WTC11 (cell line): ENCODE results near the gene C11orf54. TPM values are rescaled to one million over a fixed set of nuclear protein-coding genes. Genes with fewer than 3 reads are reported as not detected.

Experiments used
- ATAC-seq: fragments of 200-7000 bp; cut with Tn5 transposase; 2 replicates; pipeline ENCODE4 v1.10.0; 2021; ENCODE audit warnings: mild to moderate bottlenecking, moderate library complexity
- CTCF ChIA-PET: fragments of 300-600 bp; sonication (Branson Sonifier 250); formaldehyde crosslinking; loops from one replicate; lab custom pipeline; 2021; ENCODE audit warnings: antibody characterized with exemption; lab: Charles Lee
- POLR2A ChIA-PET: fragments of 350-600 bp; sonication (Branson Sonifier 250); formaldehyde crosslinking; loops from one replicate; lab custom pipeline; 2021; ENCODE audit warnings: antibody characterized with exemption; lab: Charles Lee
- DNase-seq: peaks from one replicate; pipeline ENCODE4 v3.0.0; 2021; ENCODE audit warnings: low spot score
- H3K27ac Mint-ChIP-seq: 2 replicates; pipeline ENCODE4 v1.8.0; 2021; ENCODE audit warnings: mixed read lengths
- H3K27me3 Mint-ChIP-seq: 2 replicates; pipeline ENCODE4 v1.8.0; 2021; ENCODE audit warnings: low read depth, mild to moderate bottlenecking, moderate library complexity, mixed read lengths
- H3K36me3 Mint-ChIP-seq: 2 replicates; pipeline ENCODE4 v1.8.0; 2021; ENCODE audit warnings: mixed read lengths
- H3K4me1 Mint-ChIP-seq: 2 replicates; pipeline ENCODE4 v1.8.0; 2022; ENCODE audit warnings: mixed read lengths
- H3K4me3 Mint-ChIP-seq: 2 replicates; pipeline ENCODE4 v1.8.0; 2021; ENCODE audit warnings: mild to moderate bottlenecking, moderate library complexity, mixed read lengths
- H3K9me3 Mint-ChIP-seq: 2 replicates; pipeline ENCODE4 v1.8.0; 2021; ENCODE audit warnings: mixed read lengths
- ARID4B ChIP-seq: sonication (generic); formaldehyde crosslinking; IDR thresholded peaks from 2 replicates; pipeline ENCODE4 v1.8.0; 2023; ENCODE audit warnings: missing genetic modification reagents, mild to moderate bottlenecking, borderline replicate concordance
- E2F1 ChIP-seq: sonication (generic); formaldehyde crosslinking; IDR thresholded peaks from 2 replicates; pipeline ENCODE4 v1.8.0; 2022; ENCODE audit warnings: mild to moderate bottlenecking, missing genetic modification reagents
- E2F4 ChIP-seq: sonication (generic); formaldehyde crosslinking; IDR thresholded peaks from 2 replicates; pipeline ENCODE4 v1.8.1; 2022; ENCODE audit warnings: low read depth, mild to moderate bottlenecking, moderate library complexity, missing genetic modification reagents, borderline replicate concordance
- EMX1 ChIP-seq: fragments of 250-450 bp; sonication (Bioruptor Pico); IDR thresholded peaks from 2 replicates; pipeline ENCODE4 v1.8.0; 2021; ENCODE audit warnings: mild to moderate bottlenecking
- ERG ChIP-seq: fragments of 250-450 bp; sonication (Bioruptor Pico); IDR thresholded peaks from 2 replicates; pipeline ENCODE4 v1.8.0; 2021; ENCODE audit warnings: mild to moderate bottlenecking
- FOXP1 ChIP-seq: sonication (generic); formaldehyde crosslinking; IDR thresholded peaks from 2 replicates; pipeline ENCODE4 v1.8.0; 2022; ENCODE audit warnings: missing genetic modification reagents, mild to moderate bottlenecking, moderate library complexity, borderline replicate concordance
- GABPB1 ChIP-seq: sonication (generic); formaldehyde crosslinking; IDR thresholded peaks from 2 replicates; pipeline ENCODE4 v1.8.1; 2023; ENCODE audit warnings: mild to moderate bottlenecking, missing genetic modification reagents
- GTF2I ChIP-seq: fragments of 250-450 bp; sonication (Bioruptor Pico); conservative IDR thresholded peaks from 2 replicates; pipeline ENCODE4 v1.4.0; 2021; ENCODE audit warnings: mild to moderate bottlenecking
- IRF1 ChIP-seq: sonication (generic); formaldehyde crosslinking; IDR thresholded peaks from 2 replicates; pipeline ENCODE4 v1.8.0; 2023; ENCODE audit warnings: missing genetic modification reagents
- JAZF1 ChIP-seq: fragments of 250-450 bp; sonication (Bioruptor Pico); IDR thresholded peaks from 2 replicates; pipeline ENCODE4 v1.9.0; 2021; ENCODE audit warnings: moderate library complexity, mild to moderate bottlenecking, inconsistent platforms
- JUN ChIP-seq: sonication (generic); formaldehyde crosslinking; IDR thresholded peaks from 2 replicates; pipeline ENCODE4 v1.8.0; 2023; ENCODE audit warnings: mild to moderate bottlenecking, missing genetic modification reagents
- RELA ChIP-seq: sonication (generic); formaldehyde crosslinking; IDR thresholded peaks from 2 replicates; pipeline ENCODE4 v1.8.1; 2022; ENCODE audit warnings: missing genetic modification reagents, mild to moderate bottlenecking, borderline replicate concordance
- TEAD4 ChIP-seq: sonication (generic); formaldehyde crosslinking; IDR thresholded peaks from 2 replicates; pipeline ENCODE4 v1.8.0; 2022; ENCODE audit warnings: mild to moderate bottlenecking, missing genetic modification reagents
- ZBTB21 ChIP-seq: sonication (generic); formaldehyde crosslinking; IDR thresholded peaks from 2 replicates; pipeline ENCODE4 v1.8.1; 2023; ENCODE audit warnings: mild to moderate bottlenecking, missing genetic modification reagents, borderline replicate concordance
- total RNA-seq: library from RNA; stranded (reverse); gene quantifications from 3 replicates; pipeline ENCODE4 v1.2.3, GENCODE V29; 2021

C11orf54 gene
- total RNA-seq, 1 experiment from 2014 or later, result 25.4 TPM

GRCh38 chr11:93784935-93785360 is 43.5 kb downstream of the C11orf54 start:
- Mint-ChIP-seq H3K27ac (peak overlapping the region; percentile 92), H3K27me3 (no peaks in the 10 kb centered on the region), H3K4me3 (peak overlapping the region; percentile 94), H3K4me1 (peaks cover 23% of the 10 kb centered on the region), H3K9me3 (no peaks in the 10 kb centered on the region), H3K36me3 (peaks cover 23% of the 10 kb centered on the region)
- peak; percentile 6 for ATAC-seq
- CTCF ChIA-PET, result interaction anchor here (1.2 kb wide), 1 partner anchor 43 kb away, joined by 3 read pairs; the partner anchor contains the start of gene C11orf54
- no peak for DNase-seq
- TF ChIP-seq EMX1 (CRISPR knock-in tag) (no peak), E2F4 (no peak), ZBTB21 (CRISPR knock-in tag) (0 out of 2 replicates have a peak, but pooled peaks have one; percentile 22), JAZF1 (no peak), RELA (no peak)
- POLR2A ChIA-PET, result interaction anchor here (3.0 kb wide), 1 partner anchor 44 kb away, joined by 57 read pairs; the partner anchor contains the start of genes C11orf54 and TAF1D

- no peak for TF ChIP-seq E2F1 (CRISPR knock-in tag)
- TF ChIP-seq FOXP1 (CRISPR knock-in tag), result no peak
- TF ChIP-seq ARID4B (CRISPR knock-in tag), result no peak
- TF ChIP-seq GTF2I (CRISPR knock-in tag), result no peak
- no peak for TF ChIP-seq IRF1 (CRISPR knock-in tag)
- TF ChIP-seq TEAD4, result no peak
- TF ChIP-seq JAZF1, result no peak
- no peak for TF ChIP-seq GABPB1
- TF ChIP-seq JUN (CRISPR knock-in tag), result no peak
- TF ChIP-seq ERG (CRISPR knock-in tag), result no peak
- no peak overlapping the region for H3K27ac Mint-ChIP-seq
- ATAC-seq, result no peak
- H3K9me3 Mint-ChIP-seq, result no peaks in the 10 kb centered on the region
- ChIA-PET POLR2A (no interaction called here), CTCF (no interaction called here)
- no peak for DNase-seq
- no peak overlapping the region for H3K4me3 Mint-ChIP-seq
- H3K27me3 Mint-ChIP-seq, result no peaks in the 10 kb centered on the region
- peaks cover 5% of the 10 kb centered on the region for H3K4me1 Mint-ChIP-seq
- peaks cover 81% of the 10 kb centered on the region for H3K36me3 Mint-ChIP-seq
These were observed 50.0 kb downstream of the C11orf54 start for GRCh38 chr11:93791493-93791892.
